ENCODE results near the gene CPED1.
"Not testable (repeated sequence)": the region's sequence is repeated elsewhere in the genome, so short reads cannot be mapped to it uniquely, and the experiment has no call there.

Gene CPED1

DNA sequence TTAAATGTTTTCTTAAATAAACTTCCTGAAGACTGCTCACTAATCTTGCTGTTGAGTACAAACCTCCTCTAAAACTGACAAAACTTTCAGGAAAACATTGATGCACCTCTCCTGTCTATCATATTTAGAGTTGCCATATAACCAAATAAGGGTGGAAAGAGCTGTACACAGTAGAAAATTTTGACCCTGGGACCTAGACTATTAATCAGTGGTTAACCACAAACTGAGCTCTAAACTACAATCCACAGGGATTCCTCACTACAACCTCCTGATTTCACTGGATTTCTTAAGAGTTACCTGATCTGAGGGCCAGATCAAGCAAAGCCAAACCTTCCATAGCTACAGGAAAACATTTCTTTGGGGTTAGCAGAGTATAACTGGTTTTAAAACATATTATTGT, 300.4 kb downstream of the CPED1 start:
- no peak for DNase-seq (ENCODE audit: low spot score)

GRCh38 chr7:121289930-121290329, 301.4 kb downstream of the CPED1 start:
- DNase-seq (ENCODE audit: low spot score) = not testable (repeated sequence)

- DNase-seq (ENCODE audit: low spot score) = no peak
Measured at GRCh38 chr7:121294448-121294992, 306.0 kb downstream of the CPED1 start.

DNA sequence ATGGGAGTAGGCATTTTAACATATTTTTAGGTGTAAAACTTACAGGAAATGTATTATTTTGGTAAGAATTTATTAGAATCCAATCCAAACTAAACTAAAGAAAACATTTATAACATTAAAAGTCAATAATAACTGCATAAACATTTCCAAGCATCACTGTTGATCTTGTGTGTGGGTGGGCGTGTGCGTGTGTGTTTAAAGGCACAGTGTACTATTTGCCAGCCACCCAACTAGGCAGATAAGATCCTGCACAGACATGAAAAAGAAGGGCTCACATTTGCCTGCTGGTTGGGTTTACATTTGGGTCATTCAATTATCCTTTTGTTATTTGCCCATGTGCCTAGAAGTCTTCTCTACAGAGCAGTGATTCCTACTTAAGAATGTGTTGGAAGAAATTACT, 309.3 kb downstream of the CPED1 start:
- DNase-seq (ENCODE audit: low spot score) = no peak

DNA sequence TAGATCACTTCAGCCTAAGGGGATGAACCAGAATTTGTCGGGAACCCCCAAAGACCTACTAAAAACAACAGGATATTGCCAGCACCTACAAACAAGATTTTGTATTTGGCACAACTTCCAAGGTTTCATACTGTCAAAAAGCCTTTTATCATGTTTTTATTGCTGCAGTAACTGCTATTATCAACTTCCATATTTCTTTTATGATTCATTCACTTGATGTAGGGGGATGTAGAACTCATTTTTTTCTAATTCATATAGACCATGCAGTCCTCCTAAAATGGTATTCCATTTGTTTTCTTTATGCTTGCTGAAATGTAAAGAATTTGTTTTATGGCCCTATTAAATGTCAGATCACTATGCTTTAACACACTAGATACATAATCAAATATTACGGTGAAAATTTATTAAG, 310.3 kb downstream of the CPED1 start:
- DNase-seq (ENCODE audit: low spot score) = no peak

- no peak for DNase-seq (ENCODE audit: low spot score)
Measured at GRCh38 chr7:121300685-121301420, 312.3 kb downstream of the CPED1 start.

DNA sequence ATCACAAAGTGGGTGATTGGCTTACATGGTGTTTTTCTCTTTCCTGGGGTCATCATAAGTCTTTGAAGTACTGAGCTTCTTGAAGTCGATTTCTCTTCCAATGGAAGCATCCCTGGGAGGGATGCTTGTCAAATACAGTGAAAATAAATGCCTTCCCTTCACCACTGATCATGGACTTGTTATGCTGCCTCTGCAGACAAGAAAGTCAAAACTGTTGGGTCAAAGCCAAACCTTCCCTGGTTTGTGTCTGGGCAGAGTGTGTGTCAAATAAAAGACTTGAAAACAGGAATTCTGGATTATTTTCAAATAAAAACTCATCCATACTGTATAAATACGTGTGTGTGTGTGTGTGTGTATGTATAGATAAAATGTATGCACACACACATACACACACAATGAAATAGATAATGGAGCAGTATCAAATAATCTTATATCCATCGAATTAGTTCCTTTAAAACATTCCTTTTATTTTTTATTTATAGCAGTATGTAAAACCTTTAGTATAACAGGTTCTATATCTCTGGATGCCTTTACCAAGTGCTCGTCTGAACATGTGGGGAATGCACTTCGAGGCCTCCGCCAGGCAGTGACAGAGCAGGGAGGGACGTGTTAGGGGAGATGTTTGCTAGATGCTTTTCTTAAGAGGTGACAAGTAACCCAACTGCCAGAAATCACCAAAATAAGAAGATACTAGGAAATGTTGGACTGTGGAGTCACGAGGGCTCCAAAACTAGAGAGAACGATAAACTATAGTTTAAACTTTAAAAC, 313.1 kb downstream of the CPED1 start:
- no peak for DNase-seq (ENCODE audit: low spot score)

DNA sequence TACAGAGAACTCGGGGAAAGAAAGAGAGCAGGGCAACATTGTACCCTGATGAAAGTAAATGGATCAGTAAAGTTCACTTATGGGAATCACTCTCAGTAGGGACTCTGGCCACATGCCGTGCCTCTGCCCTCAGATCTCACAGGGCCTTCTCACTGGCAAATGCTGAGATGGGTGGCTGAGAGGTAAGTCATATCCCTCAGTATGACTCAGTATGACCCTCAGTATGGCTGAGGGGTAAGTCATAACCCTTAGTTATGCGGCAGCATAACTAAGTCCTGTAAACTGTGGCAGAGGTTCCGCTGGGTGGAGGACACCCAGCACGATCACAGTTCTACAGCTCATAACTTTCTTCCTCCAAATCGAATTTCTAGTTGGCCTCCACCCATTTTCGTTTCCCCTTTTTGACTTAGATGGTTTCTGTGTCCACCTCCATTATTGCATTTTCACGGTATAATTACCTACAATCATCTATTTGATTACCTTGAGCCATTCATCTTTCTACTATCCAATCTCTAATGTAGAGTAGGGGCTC, 313.8 kb downstream of the CPED1 start:
- DNase-seq (ENCODE audit: low spot score) = no peak

- no peak for DNase-seq (ENCODE audit: low spot score)
Measured at GRCh38 chr7:121303422-121304101, 315.1 kb downstream of the CPED1 start.

DNA sequence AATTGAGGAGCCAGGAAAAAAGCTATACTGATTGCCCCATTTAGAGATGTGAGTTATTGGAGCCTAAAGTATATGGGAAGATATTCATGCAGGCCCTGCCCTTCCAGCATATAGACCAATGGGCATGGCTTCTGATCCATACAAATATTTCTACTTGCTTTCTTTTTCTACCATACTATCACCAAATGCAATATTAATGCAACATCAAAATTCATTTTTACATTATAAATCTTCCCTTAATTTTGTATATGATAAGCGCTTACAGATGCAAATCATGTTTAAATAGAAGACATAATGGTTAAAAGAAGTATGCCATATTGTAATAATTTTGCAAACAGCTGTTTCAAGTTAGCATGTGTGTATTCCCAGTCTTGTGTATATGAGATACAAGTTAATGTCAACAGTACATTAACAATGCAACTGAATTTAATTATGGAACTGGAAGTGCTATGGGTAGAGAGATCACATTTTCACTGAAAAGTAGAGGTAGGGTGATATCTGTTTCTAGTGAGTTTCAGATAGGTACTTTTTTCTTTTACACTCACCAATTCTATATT, 315.7 kb downstream of the CPED1 start:
- no peak for DNase-seq (ENCODE audit: low spot score)

GRCh38 chr7:121305109-121305508, 316.6 kb downstream of the CPED1 start:
- no peak for DNase-seq (ENCODE audit: low spot score)

DNA sequence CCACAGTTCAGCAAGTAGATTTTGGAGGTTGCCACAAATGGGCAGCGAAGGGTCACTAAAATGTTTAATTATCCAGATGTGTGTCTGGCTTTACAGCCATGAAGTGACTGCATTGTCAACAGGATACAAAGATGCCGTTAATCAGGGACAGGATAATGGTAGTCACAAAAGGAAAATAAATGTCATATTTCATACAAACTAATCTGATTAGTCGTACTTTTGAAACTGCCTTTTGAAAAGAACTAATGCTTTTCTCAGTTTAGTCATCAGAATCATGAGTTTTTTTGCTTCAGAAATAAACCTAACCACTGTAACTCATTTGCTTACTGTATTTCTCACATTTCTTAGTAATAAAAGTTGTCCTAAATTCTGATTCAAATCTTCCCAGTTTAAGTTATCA, 318.1 kb downstream of the CPED1 start:
- DNase-seq (ENCODE audit: low spot score) = no peak

GRCh38 chr7:121307021-121307574, 318.6 kb downstream of the CPED1 start:
- no peak for DNase-seq (ENCODE audit: low spot score)

DNA sequence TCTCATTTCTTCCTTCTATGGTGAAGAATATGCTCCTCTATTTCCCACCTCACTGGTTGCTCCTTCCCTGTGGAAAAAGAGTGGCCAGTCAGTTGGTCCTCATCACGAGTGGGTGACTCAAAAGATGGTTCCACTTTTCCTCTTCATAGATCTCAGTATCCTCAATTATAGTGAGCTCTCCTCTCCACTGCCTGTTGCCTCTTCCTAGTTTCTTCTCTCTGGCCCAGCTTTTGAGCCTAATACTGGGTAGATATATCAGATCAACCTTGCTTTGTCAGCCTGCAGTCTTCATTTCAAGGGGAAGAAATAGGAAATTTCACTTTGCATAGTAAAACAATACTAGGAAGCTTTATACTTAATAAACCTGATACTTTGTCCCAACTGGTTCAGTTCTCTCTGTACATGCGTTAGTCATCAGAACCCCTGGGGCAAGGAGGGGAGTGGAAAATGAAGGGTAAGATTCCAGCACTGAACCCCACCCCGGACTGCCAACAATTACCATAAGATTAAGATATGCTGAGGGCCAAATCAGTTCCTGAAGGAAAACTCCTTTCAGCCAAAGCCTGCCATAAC, 324.8 kb downstream of the CPED1 start:
- DNase-seq (ENCODE audit: low spot score) = no peak

GRCh38 chr7:121313793-121314676, 325.5 kb downstream of the CPED1 start:
- DNase-seq (ENCODE audit: low spot score) = no peak

DNA sequence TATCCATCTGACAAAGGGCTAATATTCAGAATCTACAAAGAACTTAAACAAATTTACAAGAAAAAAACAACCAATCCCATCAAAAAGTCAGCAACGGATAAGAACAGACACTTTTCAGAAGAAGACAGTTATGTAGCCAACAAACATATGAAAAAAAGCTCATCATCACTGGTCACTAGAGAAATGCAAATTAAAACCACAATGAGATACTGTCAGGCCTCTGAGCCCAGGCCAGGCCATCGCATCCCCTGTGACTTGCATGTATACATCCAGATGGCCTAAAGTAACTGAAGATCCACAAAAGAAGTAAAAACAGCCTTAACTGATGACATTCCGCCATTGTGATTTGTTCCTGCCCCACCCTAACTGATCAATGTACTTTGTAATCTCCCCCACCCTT, 326.7 kb downstream of the CPED1 start:
- not testable (repeated sequence) for DNase-seq (ENCODE audit: low spot score)

- DNase-seq (ENCODE audit: low spot score) = no peak
Measured at GRCh38 chr7:121322460-121322859, 333.9 kb downstream of the CPED1 start.

DNA sequence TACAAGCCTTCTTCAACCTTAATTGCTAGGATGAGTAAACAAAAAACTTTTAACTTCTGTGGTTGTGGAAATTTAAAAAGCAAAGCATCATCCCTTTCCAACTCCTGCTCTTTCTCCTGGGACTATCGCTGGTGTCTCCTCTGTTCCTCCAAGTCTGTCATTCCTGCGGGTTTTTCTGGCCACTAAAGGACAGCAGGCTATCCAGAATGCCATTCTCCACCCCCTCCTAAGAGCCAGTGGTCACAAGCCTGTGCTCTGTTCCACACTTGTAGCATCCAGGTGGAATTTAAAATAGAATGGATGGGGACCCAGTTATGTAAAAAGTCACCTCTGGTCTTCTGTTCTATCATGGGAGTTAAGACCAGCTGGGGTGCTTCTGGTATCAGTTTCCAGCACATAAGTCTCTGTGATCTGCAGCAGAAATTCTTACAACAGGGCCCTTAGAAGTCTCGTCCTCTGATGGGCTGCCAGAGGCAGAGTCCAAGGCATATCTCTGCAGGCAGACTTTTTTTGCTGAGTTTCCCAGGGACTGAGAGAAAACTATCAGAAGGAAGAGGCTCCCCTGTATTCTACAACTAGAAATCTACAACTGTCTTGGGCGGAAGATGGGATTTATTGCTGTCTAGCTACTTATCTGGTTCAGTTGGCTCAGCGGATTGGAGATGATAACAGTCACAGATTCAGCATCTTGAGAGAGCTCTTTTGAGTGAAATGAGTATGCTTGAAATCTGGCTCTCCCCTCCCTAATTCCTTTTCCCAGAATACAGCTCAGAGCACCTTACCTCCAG, 335.2 kb downstream of the CPED1 start:
- DNase-seq (ENCODE audit: low spot score) = no peak

GRCh38 chr7:121327671-121328070, 339.2 kb downstream of the CPED1 start:
- no peak for DNase-seq (ENCODE audit: low spot score)
